GM12878 (cell line): ENCODE results near the gene CBX8. TPM values are rescaled to one million over a fixed set of nuclear protein-coding genes. Genes with fewer than 3 reads are reported as not detected.

Experiments
- ATAC-seq: fragments of 200-7000 bp; cut with Tn5 transposase; 3 replicates; pipeline ENCODE4 v1.9.1; 2020; ENCODE audit warnings: mild to moderate bottlenecking, moderate library complexity
- BruUV-seq: library from RNA; stranded (reverse); fragments of 400-500 nt; replicated peaks from 2 replicates; lab custom pipeline; 2021; lab: Mats Ljungman, UMichigan
- CTCF ChIA-PET: fragments of 300-600 bp; sonication (Branson Sonifier 250); formaldehyde crosslinking; extraction: SDS; loops from one replicate; lab custom pipeline; 2021; ENCODE audit warnings: inconsistent platforms; lab: Yijun Ruan, JAX
- POLR2A ChIA-PET: fragments of 350-600 bp; formaldehyde crosslinking; extraction: SDS; loops from one replicate; lab custom pipeline; 2021; ENCODE audit warnings: inconsistent platforms; lab: Charles Lee
- RAD21 ChIA-PET: fragments of 300-600 bp; sonication (Branson Sonifier 250); formaldehyde crosslinking; loops from one replicate; lab custom pipeline; 2023; ENCODE audit warnings: antibody characterized with exemption; ENCODE audit not compliant: unreplicated experiment; lab: Charles Lee
- SMC1A ChIA-PET: fragments of 300-600 bp; sonication (Branson Sonifier 250); formaldehyde crosslinking; loops from one replicate; lab custom pipeline; 2023; ENCODE audit not compliant: unreplicated experiment, uncharacterized antibody; lab: Charles Lee
- DNase-seq: peaks from one replicate; pipeline ENCODE4 v3.0.0-alpha.2; 2011; ENCODE audit warnings: low read depth, low spot score
- FAIRE-seq: peaks from 3 replicates; lab custom pipeline; 2011; peaks lifted over from hg19 to GRCh38; lab: Jason Lieb, UNC
- H2AFZ ChIP-seq: 2 replicates; pipeline ENCODE4 v1.6.0; 2011; ENCODE audit warnings: low read depth, low read length, control low read depth; ENCODE audit not compliant: control insufficient read depth
- H3K27ac ChIP-seq: 2 replicates; pipeline ENCODE4 v1.5.1; 2011; ENCODE audit warnings: control low read depth; ENCODE audit not compliant: control insufficient read depth, insufficient read depth
- H3K27me3 ChIP-seq, 2 experiments: replicated peaks in 1 of 2; 2 replicates each; pipeline versions ENCODE4 v1.6.0 to v1.6.1; 2011; ENCODE audit warnings: low read length in 1 of 2; ENCODE audit not compliant: control insufficient read depth in 2 of 2, insufficient read depth in 2 of 2
- H3K36me3 ChIP-seq, 2 experiments: 2 replicates each; pipeline ENCODE4 v1.5.1; 2011; ENCODE audit warnings: low read length in 1 of 2; ENCODE audit not compliant: control insufficient read depth in 2 of 2, insufficient read depth in 2 of 2
- H3K4me1 ChIP-seq: 2 replicates; pipeline ENCODE4 v1.6.1; 2011; ENCODE audit warnings: mild to moderate bottlenecking, low read length, moderate library complexity, mixed read lengths; ENCODE audit not compliant: control insufficient read depth, insufficient read depth
- H3K4me2 ChIP-seq: 2 replicates; pipeline ENCODE4 v1.6.0; 2011; ENCODE audit warnings: control low read depth; ENCODE audit not compliant: control insufficient read depth, insufficient read depth
- H3K4me3 ChIP-seq: fragments of 200-600 bp; sonication (generic); 2 replicates; pipeline ENCODE4 v1.5.1; 2016
- H3K79me2 ChIP-seq: 2 replicates; pipeline ENCODE4 v1.6.0; 2011; ENCODE audit warnings: low read length; ENCODE audit not compliant: control insufficient read depth, insufficient read depth
- H3K9ac ChIP-seq: 2 replicates; pipeline ENCODE4 v1.8.0; 2011; ENCODE audit warnings: low read length, control low read depth, mixed read lengths; ENCODE audit not compliant: control insufficient read depth, insufficient read depth
- H3K9me3 ChIP-seq: replicated peaks from 3 replicates; pipeline ENCODE4 v1.5.1; 2011; ENCODE audit warnings: mild to moderate bottlenecking, low read length; ENCODE audit not compliant: control insufficient read depth, insufficient read depth
- H4K20me1 ChIP-seq: 2 replicates; pipeline ENCODE4 v1.6.0; 2011; ENCODE audit not compliant: control insufficient read depth, insufficient read depth
- CHD2 ChIP-seq: IDR thresholded peaks from 2 replicates; pipeline ENCODE4 v1.6.1; 2011; ENCODE audit warnings: low read depth, low read length, improper control_type of control experiment, borderline replicate concordance
- MEF2B ChIP-seq: fragments of 450-650 bp; IDR thresholded peaks from 2 replicates; pipeline ENCODE4 v1.6.1; 2018; ENCODE audit warnings: mild to moderate bottlenecking, moderate library complexity; ENCODE audit not compliant: partially characterized antibody, poor library complexity, severe bottlenecking
- SMAD5 ChIP-seq: IDR thresholded peaks from 2 replicates; pipeline ENCODE4 v1.6.1; 2016; ENCODE audit warnings: antibody characterized with exemption, low read depth
- SUPT20H ChIP-seq: IDR thresholded peaks from 2 replicates; pipeline ENCODE4 v1.6.1; 2011; ENCODE audit warnings: low read depth, mild to moderate bottlenecking, low read length, moderate library complexity, borderline replicate concordance; ENCODE audit not compliant: control insufficient read depth
- ZBTB40 ChIP-seq: fragments of 450-650 bp; IDR thresholded peaks from 2 replicates; pipeline ENCODE4 v1.6.1; 2016; ENCODE audit warnings: mild to moderate bottlenecking, moderate library complexity, borderline replicate concordance
- ZNF217 ChIP-seq: fragments of 450-650 bp; IDR thresholded peaks from 2 replicates; pipeline ENCODE4 v1.6.1; 2017; ENCODE audit warnings: antibody characterized with exemption, mild to moderate bottlenecking
- WGBS: methylation state at CpG from one replicate; pipeline ENCODE4 v1.1.6; 2016; ENCODE audit warnings: low lambda C conversion rate; ENCODE audit not compliant: insufficient replicate concordance, insufficient coverage; ENCODE audit errors: missing lambda C conversion rate; 5-methylcytosine and 5-hydroxymethylcytosine counted together
- in situ Hi-C: fragments of 300-500 bp; cut with MboI; formaldehyde crosslinking; loops from 9 replicates; pipeline ENCODE4 v1.14.3; 2018; ENCODE audit warnings: mixed read lengths
- intact Hi-C: fragments of 100-400 bp; cut with micrococcal nuclease; formaldehyde crosslinking; loops from one replicate; pipeline ENCODE4 v1.14.2; 2022; ENCODE audit not compliant: unreplicated experiment
- polyA plus RNA-seq, 11 experiments: library from polyadenylated mRNA; depleted of rRNA in 4 of 11; unstranded in 6 of 11; stranded (reverse) in 5 of 11; fragments of >200 nt; fragmentation: Nextera tagmentation in 4 of 11; fragmentation: Illumina TruSeq in 1 of 11; extraction: Ambion mirVana in 4 of 11; extraction: Trizol in 1 of 11; gene quantifications; 1 replicate in 1 of 11; 2 replicates in 10 of 11; pipeline versions ENCODE4 v1.2.1 to v1.2.3, GENCODE V29; 2011 to 2016; ENCODE audit warnings: inconsistent platforms in 2 of 11, missing spikeins in 2 of 11, low read depth in 1 of 11
- total RNA-seq, 4 experiments: library from RNA; depleted of rRNA in 3 of 4; stranded (reverse); fragments of >200 nt in 3 of 4; fragmentation: Illumina TruSeq in 1 of 4; extraction: Trizol in 1 of 4; gene quantifications; 2 replicates each; pipeline versions ENCODE4 v1.2.1 to v1.2.3, GENCODE V29; 2013 to 2021

Gene CBX8
- total and polyA plus RNA-seq, 10 of the 15 experiments (the other 5 are each of a cell fraction or from before 2014, with no cell fraction given) = 0.03 to 6.7 (median 1.9) TPM

GRCh38 chr17:79742589-79742918 is 54.3 kb downstream of the CBX8 start:
- no peaks in the 10 kb centered on the region for H3K36me3 ChIP-seq
- H3K27me3 ChIP-seq = peaks cover 0 to 7% of the 10 kb centered on the region in 2 experiments; a peak in 2 of 4 replicates
- SMC1A ChIA-PET = no interaction called here
- intact Hi-C loops = no loop called here
- 44% methylated on average over 1 of the region's 1 CpG for WGBS
- H3K9ac ChIP-seq = no peak overlapping the region
- H3K27ac ChIP-seq = no peak overlapping the region
- no peaks in the 10 kb centered on the region for H3K9me3 ChIP-seq
- no peak overlapping the region for H3K4me3 ChIP-seq
- FAIRE-seq = no peak
- H2AFZ ChIP-seq = no peak overlapping the region
- ATAC-seq = no peak
- no peaks in the 10 kb centered on the region for H4K20me1 ChIP-seq
- BruUV-seq = no TSS peak
- CTCF ChIA-PET = interaction anchor here (0.7 to 1.5 kb wide), 7 partner anchors 9 to 252 kb away, joined by 3 to 16 read pairs (median 6); partner anchors contain the start of gene CBX2
- TF ChIP-seq ZBTB40 (no peak), MEF2B (no peak), SUPT20H (no peak), ZNF217 (no peak), SMAD5 (no peak), CHD2 (no peak)
- TF ChIP-seq, all 136 proteins: peak for 0
- ChIA-PET RAD21 (no interaction called here), POLR2A (no interaction called here)
- DNase-seq = no peak
- in situ Hi-C loops = no loop called here
- Histone ChIP-seq H3K4me1 (peaks cover 10% of the 10 kb centered on the region), H3K4me2 (no peak overlapping the region), H3K79me2 (no peaks in the 10 kb centered on the region)

Other genes with a start within 250 kb of the CBX8 start
- gene RBFOX3, start 186.0 kb downstream of the CBX8 start, total RNA-seq (2014; rRNA removed) = not detected in 2 replicates
- not detected in 2 replicates for gene RBFOX3, start 186.0 kb downstream of the CBX8 start, total RNA-seq (2014; rRNA removed; fragmentation: Illumina TruSeq; extraction: Trizol)
- gene RBFOX3, start 186.0 kb downstream of the CBX8 start, total RNA-seq (2021) = not detected in 2 replicates
- 0.04 and 0.10 TPM in 2 replicates for gene RBFOX3, start 186.0 kb downstream of the CBX8 start, polyA plus RNA-seq (2011; rRNA removed)
- gene RBFOX3, start 186.0 kb downstream of the CBX8 start, polyA plus RNA-seq (2014; fragmentation: Illumina TruSeq; extraction: Trizol) = not detected in 2 replicates
- gene RBFOX3, start 186.0 kb downstream of the CBX8 start, polyA plus RNA-seq (2014; fragmentation: Nextera tagmentation; extraction: Ambion mirVana) = not detected
- not detected in 2 replicates for gene RBFOX3, start 186.0 kb downstream of the CBX8 start, polyA plus RNA-seq (2014; rRNA removed)
- gene RBFOX3, start 186.0 kb downstream of the CBX8 start, polyA plus RNA-seq (2016; fragmentation: Nextera tagmentation; extraction: Ambion mirVana) = under 1 TPM; 0.11 to 0.19 TPM
- gene ENPP7, start 66.1 kb downstream of the CBX8 start, total RNA-seq (2014; rRNA removed) = 0.16 and 0.17 TPM in 2 replicates
- 0.18 TPM in 1 of 2 replicates, not detected in the other for gene ENPP7, start 66.1 kb downstream of the CBX8 start, total RNA-seq (2014; rRNA removed; fragmentation: Illumina TruSeq; extraction: Trizol)
- gene ENPP7, start 66.1 kb downstream of the CBX8 start, total RNA-seq (2021) = 0.21 and 0.41 TPM in 2 replicates
- gene ENPP7, start 66.1 kb downstream of the CBX8 start, polyA plus RNA-seq (2011; rRNA removed) = 0.10 and 0.30 TPM in 2 replicates
- 0.06 TPM in 1 of 2 replicates, not detected in the other for gene ENPP7, start 66.1 kb downstream of the CBX8 start, polyA plus RNA-seq (2014; fragmentation: Illumina TruSeq; extraction: Trizol)
- gene ENPP7, start 66.1 kb downstream of the CBX8 start, polyA plus RNA-seq (2014; fragmentation: Nextera tagmentation; extraction: Ambion mirVana) = under 1 TPM in 1 of 2 experiments, not detected in 1; 0.04 TPM
- gene ENPP7, start 66.1 kb downstream of the CBX8 start, polyA plus RNA-seq (2014; rRNA removed) = 0.18 and 0.30 TPM in 2 replicates
- under 1 TPM; 0.13 to 0.21 TPM for gene ENPP7, start 66.1 kb downstream of the CBX8 start, polyA plus RNA-seq (2016; fragmentation: Nextera tagmentation; extraction: Ambion mirVana)
- gene CBX2, start 18.9 kb downstream of the CBX8 start, total RNA-seq (2014; rRNA removed) = 4.1 and 5.9 TPM in 2 replicates
- gene CBX2, start 18.9 kb downstream of the CBX8 start, total RNA-seq (2014; rRNA removed; fragmentation: Illumina TruSeq; extraction: Trizol) = 3.4 and 3.5 TPM in 2 replicates
- 7.5 and 8.5 TPM in 2 replicates for gene CBX2, start 18.9 kb downstream of the CBX8 start, total RNA-seq (2021)
- gene CBX2, start 18.9 kb downstream of the CBX8 start, polyA plus RNA-seq (2011; rRNA removed) = 1.9 and 3.7 TPM in 2 replicates
- 1.0 and 3.1 TPM in 2 replicates for gene CBX2, start 18.9 kb downstream of the CBX8 start, polyA plus RNA-seq (2014; fragmentation: Illumina TruSeq; extraction: Trizol)
- under 1 TPM; 0.35 to 0.44 TPM for gene CBX2, start 18.9 kb downstream of the CBX8 start, polyA plus RNA-seq (2014; fragmentation: Nextera tagmentation; extraction: Ambion mirVana)
- gene CBX2, start 18.9 kb downstream of the CBX8 start, polyA plus RNA-seq (2014; rRNA removed) = 4.7 and 6.2 TPM in 2 replicates
- 1 to 10 TPM; 5.8 to 6.5 TPM for gene CBX2, start 18.9 kb downstream of the CBX8 start, polyA plus RNA-seq (2016; fragmentation: Nextera tagmentation; extraction: Ambion mirVana)
- gene CBX4, start 42.4 kb upstream of the CBX8 start, total RNA-seq (2014; rRNA removed) = 14.5 and 15.5 TPM in 2 replicates
- gene CBX4, start 42.4 kb upstream of the CBX8 start, total RNA-seq (2014; rRNA removed; fragmentation: Illumina TruSeq; extraction: Trizol) = 4.3 and 4.6 TPM in 2 replicates
- gene CBX4, start 42.4 kb upstream of the CBX8 start, total RNA-seq (2021) = 23.1 and 24.6 TPM in 2 replicates
- 9.1 and 11.3 TPM in 2 replicates for gene CBX4, start 42.4 kb upstream of the CBX8 start, polyA plus RNA-seq (2011; rRNA removed)
- gene CBX4, start 42.4 kb upstream of the CBX8 start, polyA plus RNA-seq (2014; fragmentation: Illumina TruSeq; extraction: Trizol) = 1.7 and 4.2 TPM in 2 replicates
- 1 to 10 TPM in 1 of 2 experiments, under 1 TPM in 1; 0.69 to 1.2 TPM for gene CBX4, start 42.4 kb upstream of the CBX8 start, polyA plus RNA-seq (2014; fragmentation: Nextera tagmentation; extraction: Ambion mirVana)
- gene CBX4, start 42.4 kb upstream of the CBX8 start, polyA plus RNA-seq (2014; rRNA removed) = 19.6 and 20.4 TPM in 2 replicates
- gene CBX4, start 42.4 kb upstream of the CBX8 start, polyA plus RNA-seq (2016; fragmentation: Nextera tagmentation; extraction: Ambion mirVana) = 1 to 10 TPM; 1.6 to 1.8 TPM
- 0.05 and 0.06 TPM in 2 replicates for gene TBC1D16, start 238.8 kb upstream of the CBX8 start, total RNA-seq (2014; rRNA removed)
- 0.04 TPM in 1 of 2 replicates, not detected in the other for gene TBC1D16, start 238.8 kb upstream of the CBX8 start, total RNA-seq (2014; rRNA removed; fragmentation: Illumina TruSeq; extraction: Trizol)
- gene TBC1D16, start 238.8 kb upstream of the CBX8 start, total RNA-seq (2021) = 0.10 and 0.13 TPM in 2 replicates
- 0.06 and 0.11 TPM in 2 replicates for gene TBC1D16, start 238.8 kb upstream of the CBX8 start, polyA plus RNA-seq (2011; rRNA removed)
- gene TBC1D16, start 238.8 kb upstream of the CBX8 start, polyA plus RNA-seq (2014; fragmentation: Illumina TruSeq; extraction: Trizol) = not detected in 2 replicates
- not detected for gene TBC1D16, start 238.8 kb upstream of the CBX8 start, polyA plus RNA-seq (2014; fragmentation: Nextera tagmentation; extraction: Ambion mirVana)
- 0.01 TPM in 2 replicates for gene TBC1D16, start 238.8 kb upstream of the CBX8 start, polyA plus RNA-seq (2014; rRNA removed)
- under 1 TPM; 0.05 to 0.13 TPM for gene TBC1D16, start 238.8 kb upstream of the CBX8 start, polyA plus RNA-seq (2016; fragmentation: Nextera tagmentation; extraction: Ambion mirVana)
- gene CCDC40, start 239.6 kb upstream of the CBX8 start, total RNA-seq (2014; rRNA removed) = 0.06 TPM in 1 of 2 replicates, not detected in the other
- gene CCDC40, start 239.6 kb upstream of the CBX8 start, total RNA-seq (2014; rRNA removed; fragmentation: Illumina TruSeq; extraction: Trizol) = not detected in 2 replicates
- not detected in 2 replicates for gene CCDC40, start 239.6 kb upstream of the CBX8 start, total RNA-seq (2021)
- gene CCDC40, start 239.6 kb upstream of the CBX8 start, polyA plus RNA-seq (2011; rRNA removed) = 0.10 TPM in 1 of 2 replicates, not detected in the other
- gene CCDC40, start 239.6 kb upstream of the CBX8 start, polyA plus RNA-seq (2014; fragmentation: Illumina TruSeq; extraction: Trizol) = not detected in 2 replicates
- not detected for gene CCDC40, start 239.6 kb upstream of the CBX8 start, polyA plus RNA-seq (2014; fragmentation: Nextera tagmentation; extraction: Ambion mirVana)
- not detected in 2 replicates for gene CCDC40, start 239.6 kb upstream of the CBX8 start, polyA plus RNA-seq (2014; rRNA removed)
- not detected for gene CCDC40, start 239.6 kb upstream of the CBX8 start, polyA plus RNA-seq (2016; fragmentation: Nextera tagmentation; extraction: Ambion mirVana)